Measurements from ENCODE around the gene ANKS1B.

- TF ChIP-seq EP300 (IDR thresholded peaks at IDR 0.05) (no peak), CTCF (IDR thresholded peaks at IDR 0.05) (no peak)
Measured at GRCh38 chr12:99712281-99712680, 272.5 kb downstream of the ANKS1B start.
